Glutamatergic neuron (in vitro differentiated cells): ENCODE data around the gene EIF2B4. TPM values are rescaled to one million over a fixed set of nuclear protein-coding genes. Genes with fewer than 3 reads are reported as not detected.
A peak's percentile ranks its signal among the peaks of the same experiment; 100 is the strongest.

Experiments used
- DNase-seq: peaks from one replicate; pipeline ENCODE4 v3.0.0; 2022
- H3K27ac Mint-ChIP-seq: one replicate; pipeline ENCODE4 v1.8.0; 2020; ENCODE audit warnings: mild to moderate bottlenecking, mixed read lengths, inconsistent platforms; ENCODE audit not compliant: unreplicated experiment
- H3K27me3 Mint-ChIP-seq: one replicate; pipeline ENCODE4 v1.8.0; 2020; ENCODE audit warnings: mild to moderate bottlenecking, moderate library complexity, mixed read lengths, inconsistent platforms; ENCODE audit not compliant: unreplicated experiment
- H3K36me3 Mint-ChIP-seq: one replicate; pipeline ENCODE4 v1.8.0; 2020; ENCODE audit warnings: mild to moderate bottlenecking, mixed read lengths, inconsistent platforms; ENCODE audit not compliant: unreplicated experiment
- H3K4me1 Mint-ChIP-seq: one replicate; pipeline ENCODE4 v1.8.0; 2020; ENCODE audit warnings: mild to moderate bottlenecking, low read depth, mixed read lengths, inconsistent platforms; ENCODE audit not compliant: unreplicated experiment
- H3K4me3 Mint-ChIP-seq: one replicate; pipeline ENCODE4 v1.8.0; 2020; ENCODE audit warnings: mild to moderate bottlenecking, mixed read lengths, inconsistent platforms; ENCODE audit not compliant: unreplicated experiment
- H3K9me3 Mint-ChIP-seq: one replicate; pipeline ENCODE4 v1.8.0; 2020; ENCODE audit warnings: mild to moderate bottlenecking, moderate library complexity, mixed read lengths, inconsistent platforms; ENCODE audit not compliant: unreplicated experiment
- CTCF ChIP-seq: fragments of 200-600 bp; sonication (generic); IDR thresholded peaks from one replicate; pipeline ENCODE4 v1.5.0; 2021; ENCODE audit not compliant: partially characterized antibody, unreplicated experiment
- total RNA-seq: library from RNA; stranded (reverse); fragmentation: NEBNext Ultra II Directional; extraction: Animal tissue kit (Norgen Biotek cat#: 25700); gene quantifications from one replicate; pipeline ENCODE4 v1.2.1, GENCODE V29; 2021; ENCODE audit not compliant: unreplicated experiment

EIF2B4 gene
- total RNA-seq, 1 donor from 2014 or later, result 53.6 TPM

DNA sequence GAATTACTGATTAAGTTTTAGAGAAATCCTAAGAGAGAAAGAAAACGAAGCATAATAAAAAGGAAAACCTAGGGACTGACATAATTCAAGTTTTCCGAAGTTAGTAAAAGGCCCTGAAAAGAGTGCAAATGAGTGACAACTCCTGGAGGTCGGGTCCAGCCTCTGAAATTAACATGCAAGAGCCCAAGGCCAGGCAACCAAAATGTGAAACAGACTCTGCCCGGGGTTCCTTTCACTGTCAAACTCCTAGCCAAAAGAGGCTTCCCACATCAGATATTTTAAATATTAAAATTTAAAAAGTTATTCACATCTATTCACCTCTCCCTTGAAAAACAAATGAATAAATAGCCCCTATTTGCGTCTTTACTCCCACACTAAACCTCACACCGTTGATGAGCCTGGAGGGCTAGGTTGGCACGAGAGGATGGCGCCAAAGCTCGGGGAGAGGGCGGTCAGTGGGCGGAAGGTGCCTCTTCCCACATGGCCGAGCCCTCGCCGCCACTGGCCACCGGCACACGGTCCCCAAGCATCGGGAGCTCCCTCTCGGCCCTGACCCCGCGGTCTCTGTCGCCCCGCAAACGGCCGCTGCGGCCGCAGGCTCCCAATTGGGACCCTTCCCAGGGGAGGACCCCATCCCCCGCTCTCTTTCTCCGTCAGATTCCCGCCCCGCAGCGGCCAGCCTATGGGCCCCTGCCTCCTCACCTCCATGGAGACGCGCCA is 38.6 kb upstream of the EIF2B4 start:
- peaks cover 7% of the 10 kb centered on the region for H3K27me3 Mint-ChIP-seq
- H3K9me3 Mint-ChIP-seq, result no peaks in the 10 kb centered on the region
- peak overlapping the region; percentile 94 for H3K4me3 Mint-ChIP-seq
- peak; percentile 54 for DNase-seq
- peak overlapping the region; percentile 22 for H3K27ac Mint-ChIP-seq
- TF ChIP-seq CTCF, result no peak
- peaks cover 4% of the 10 kb centered on the region for H3K36me3 Mint-ChIP-seq
- H3K4me1 Mint-ChIP-seq, result peaks cover 13% of the 10 kb centered on the region

DNA sequence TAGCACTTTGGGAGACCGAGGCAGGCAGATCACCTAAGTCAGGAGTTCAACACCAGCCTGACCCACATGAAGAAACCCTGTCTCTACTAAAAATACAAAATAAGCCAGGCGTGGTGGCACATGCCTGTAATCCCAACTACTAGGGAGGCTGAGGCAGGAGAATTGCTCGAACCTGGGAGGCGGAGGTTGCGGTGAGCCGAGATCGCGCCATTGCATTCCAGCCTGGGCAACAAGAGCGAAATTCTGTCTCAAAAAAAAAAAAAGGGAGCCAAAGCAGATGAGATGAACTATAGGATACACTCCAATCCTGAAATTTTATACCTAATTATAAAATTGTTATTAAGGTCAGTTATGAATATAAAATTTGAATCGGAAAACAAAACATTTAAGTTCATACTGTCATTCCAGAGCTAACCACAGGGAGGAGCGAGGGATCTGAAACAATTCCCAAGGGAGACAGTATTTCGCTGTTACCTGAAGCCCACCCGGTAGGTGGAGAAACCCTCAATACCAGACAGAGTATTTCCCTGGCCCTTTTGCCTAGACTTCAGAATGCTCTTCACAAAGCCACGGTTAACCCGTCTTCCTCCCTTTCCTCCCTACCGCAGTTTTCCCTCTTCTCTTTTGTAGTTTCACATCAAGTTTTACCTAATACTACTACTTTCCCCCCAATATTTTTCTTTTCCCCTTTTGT is 37.8 kb upstream of the EIF2B4 start:
- peak overlapping the region; percentile 22 for H3K27ac Mint-ChIP-seq
- H3K4me3 Mint-ChIP-seq, result peak overlapping the region; percentile 94
- H3K36me3 Mint-ChIP-seq, result peaks cover 4% of the 10 kb centered on the region
- H3K4me1 Mint-ChIP-seq, result peaks cover 13% of the 10 kb centered on the region
- peaks cover 7% of the 10 kb centered on the region for H3K27me3 Mint-ChIP-seq
- no peaks in the 10 kb centered on the region for H3K9me3 Mint-ChIP-seq
- no peak for DNase-seq
- TF ChIP-seq CTCF, result peak; percentile 83

- no peak overlapping the region for H3K4me3 Mint-ChIP-seq
- no peak for TF ChIP-seq CTCF
- H3K9me3 Mint-ChIP-seq, result no peaks in the 10 kb centered on the region
- peak overlapping the region; percentile 35 for H3K27ac Mint-ChIP-seq
- H3K4me1 Mint-ChIP-seq, result peaks cover 3% of the 10 kb centered on the region
- DNase-seq, result no peak
- H3K27me3 Mint-ChIP-seq, result no peaks in the 10 kb centered on the region
- no peaks in the 10 kb centered on the region for H3K36me3 Mint-ChIP-seq
Measured at GRCh38 chr2:27400348-27401135, 30.4 kb upstream of the EIF2B4 start.

DNA sequence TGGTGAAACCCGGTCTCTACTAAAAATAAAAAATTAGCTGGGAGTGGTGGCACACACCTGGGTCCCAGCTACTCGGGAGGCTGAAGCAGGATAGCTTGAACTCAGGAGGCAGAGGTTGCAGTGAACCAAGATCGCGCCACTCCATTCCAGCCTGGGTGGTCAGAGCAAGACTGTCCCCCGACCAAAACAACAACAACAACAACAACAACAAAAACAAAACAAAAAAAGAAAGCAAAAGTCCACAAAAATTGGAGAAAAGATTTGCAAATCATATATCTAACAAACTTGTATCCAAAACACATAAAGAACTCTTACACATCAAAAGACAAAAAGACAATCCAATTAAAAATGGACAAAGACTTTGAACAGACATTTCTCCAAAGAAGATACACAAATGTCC is 28.8 kb upstream of the EIF2B4 start:
- Mint-ChIP-seq H3K27ac (no peak overlapping the region), H3K9me3 (no peaks in the 10 kb centered on the region), H3K4me1 (peaks cover 3% of the 10 kb centered on the region)

More for the DNA sequence above, 28.8 kb upstream of the EIF2B4 start:
- no peak for DNase-seq
- H3K36me3 Mint-ChIP-seq, result no peaks in the 10 kb centered on the region
- H3K27me3 Mint-ChIP-seq, result no peaks in the 10 kb centered on the region
- TF ChIP-seq CTCF, result no peak
- no peak overlapping the region for H3K4me3 Mint-ChIP-seq
